SH-SY5Y (cell line): ENCODE data around the gene ACP4.

ENCODE experiments used
- GATA2 ChIP-seq: IDR thresholded peaks from 2 replicates; pipeline ENCODE4 v1.6.1; 2011; ENCODE audit warnings: mild to moderate bottlenecking, low read depth, low read length
- GATA3 ChIP-seq: IDR thresholded peaks from 2 replicates; pipeline ENCODE4 v1.6.1; 2011; ENCODE audit warnings: low read depth, mild to moderate bottlenecking, low read length, moderate library complexity

- TF ChIP-seq GATA3: no peak
- TF ChIP-seq GATA2: no peak
These were observed 45.0 kb downstream of the ACP4 start for GRCh38 chr19:50835103-50835784.
